HepG2 (cell line): ENCODE data around the gene SCAMP3. TPM values are rescaled to one million over a fixed set of nuclear protein-coding genes. Genes with fewer than 3 reads are reported as not detected.

Experiments
- CREM ChIP-seq, 2 experiments: sonication (generic) in 1 of 2; formaldehyde crosslinking in 1 of 2; IDR thresholded peaks; 2 replicates each; pipeline versions ENCODE4 v1.4.0 to v1.6.1; 2016 to 2020; ENCODE audit warnings: antibody characterized with exemption in 1 of 2, mild to moderate bottlenecking in 1 of 2, missing genetic modification reagents in 1 of 2
- EHMT2 ChIP-seq: fragments of 200-600 bp; sonication (generic); IDR thresholded peaks from 2 replicates; pipeline ENCODE4 v1.7.0; 2017; ENCODE audit warnings: antibody characterized with exemption, low read depth, low read length, borderline replicate concordance
- KLF12 ChIP-seq: sonication (generic); formaldehyde crosslinking; IDR thresholded peaks from 2 replicates; pipeline ENCODE4 v1.4.0; 2020; ENCODE audit warnings: missing genetic modification reagents, borderline replicate concordance
- NCOA5 ChIP-seq: sonication (generic); formaldehyde crosslinking; IDR thresholded peaks from 2 replicates; pipeline ENCODE4 v1.4.0; 2020; ENCODE audit warnings: missing genetic modification reagents
- SOX5 ChIP-seq: IDR thresholded peaks from 2 replicates; pipeline ENCODE4 v1.6.1; 2016; ENCODE audit warnings: borderline replicate concordance
- SUZ12 ChIP-seq: fragments of 150-350 bp; IDR thresholded peaks from 2 replicates; pipeline ENCODE4 v1.6.1; 2014; ENCODE audit warnings: low read depth, low read length
- ZBTB21 ChIP-seq: sonication (generic); formaldehyde crosslinking; IDR thresholded peaks from 2 replicates; pipeline ENCODE4 v1.4.0; 2020; ENCODE audit warnings: missing genetic modification reagents
- ZNF230 ChIP-seq: sonication (generic); formaldehyde crosslinking; IDR thresholded peaks from 2 replicates; pipeline ENCODE4 v1.4.0; 2020; ENCODE audit warnings: mild to moderate bottlenecking, missing genetic modification reagents
- ZNF776 ChIP-seq: sonication (generic); formaldehyde crosslinking; IDR thresholded peaks from 2 replicates; pipeline ENCODE4 v1.4.0; 2020; ENCODE audit warnings: mild to moderate bottlenecking, missing genetic modification reagents
- ZSCAN22 ChIP-seq: sonication (generic); formaldehyde crosslinking; IDR thresholded peaks from 2 replicates; pipeline ENCODE4 v1.4.0; 2020; ENCODE audit warnings: mild to moderate bottlenecking, missing genetic modification reagents
- polyA plus RNA-seq, 8 experiments: library from polyadenylated mRNA; depleted of rRNA in 3 of 8; stranded (reverse) in 7 of 8; unstranded in 1 of 8; fragments of >200 nt; fragmentation: Illumina TruSeq in 4 of 8; extraction: Trizol in 4 of 8; gene quantifications; 2 replicates each; pipeline versions ENCODE4 v1.2.1 to v1.2.3, GENCODE V29; 2011 to 2016; ENCODE audit warnings: low read depth in 4 of 8, missing spikeins in 1 of 8, mixed read lengths in 1 of 8; ENCODE audit not compliant: insufficient read depth in 1 of 8
- total RNA-seq, 5 experiments: library from RNA; depleted of rRNA; stranded (reverse); fragments of >200 nt; fragmentation: Illumina TruSeq; extraction: Trizol; gene quantifications; 2 replicates each; pipeline ENCODE4 v1.2.3, GENCODE V29; 2016; ENCODE audit warnings: low read depth in 1 of 5
- TF ChIP-seq, protein P1 (sequence below): sonication (generic); formaldehyde crosslinking; IDR thresholded peaks from 2 replicates; pipeline ENCODE4 v1.5.0; 2020; ENCODE audit warnings: missing genetic modification reagents, mild to moderate bottlenecking, borderline replicate concordance
- TF ChIP-seq, protein P2 (sequence below): sonication (generic); formaldehyde crosslinking; IDR thresholded peaks from 2 replicates; pipeline ENCODE4 v1.8.0; 2022; ENCODE audit warnings: mild to moderate bottlenecking, missing genetic modification reagents, moderate library complexity
- TF ChIP-seq, protein P3 (sequence below): sonication (generic); formaldehyde crosslinking; IDR thresholded peaks from 2 replicates; pipeline ENCODE4; 2020; ENCODE audit warnings: missing genetic modification reagents, mild to moderate bottlenecking, borderline replicate concordance
- TF ChIP-seq, protein P4 (sequence below): sonication (generic); formaldehyde crosslinking; IDR thresholded peaks from 2 replicates; pipeline ENCODE4 v1.4.0; 2020; ENCODE audit warnings: missing genetic modification reagents, low read depth, mild to moderate bottlenecking, borderline replicate concordance
- TF ChIP-seq, protein P5 (sequence below): sonication (generic); formaldehyde crosslinking; IDR thresholded peaks from 2 replicates; pipeline ENCODE4 v1.8.1; 2023; ENCODE audit warnings: mild to moderate bottlenecking, moderate library complexity, missing genetic modification reagents
- TF ChIP-seq, protein P6 (sequence below), 2 experiments: sonication (generic) in 1 of 2; formaldehyde crosslinking in 1 of 2; IDR thresholded peaks; 2 replicates each; pipeline versions ENCODE4 v1.4.0 to v1.6.1; 2018 to 2020; ENCODE audit warnings: missing genetic modification reagents in 2 of 2, borderline replicate concordance in 1 of 2, low read depth in 1 of 2, mild to moderate bottlenecking in 1 of 2, missing biosample characterization in 1 of 2
- TF ChIP-seq, protein P7 (sequence below): sonication (generic); formaldehyde crosslinking; IDR thresholded peaks from 2 replicates; pipeline ENCODE4 v1.4.0; 2020; ENCODE audit warnings: missing genetic modification reagents

SCAMP3 gene
- total and polyA plus RNA-seq, 2 of the 13 experiments (the other 11 are each of a cell fraction or from before 2014, with no cell fraction given), result 46.8 to 83.3 TPM

DNA sequence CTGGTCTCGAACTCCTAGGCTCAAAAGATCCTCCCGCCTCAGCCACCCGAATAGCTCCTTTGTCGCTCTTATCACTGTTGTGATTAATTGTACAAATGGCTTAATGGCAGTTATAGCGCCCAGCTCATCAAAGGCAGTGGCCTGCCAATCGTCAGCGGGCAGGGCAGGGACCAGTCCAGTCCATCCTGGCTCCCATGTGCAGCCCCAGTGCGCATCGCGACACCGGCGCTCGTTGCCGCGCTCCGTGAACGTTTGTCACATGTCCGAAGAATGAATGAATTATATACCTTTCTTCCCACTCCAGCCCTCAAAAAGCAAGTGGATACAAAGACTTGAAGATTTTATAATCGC is 35.3 kb downstream of the SCAMP3 start (continued):
- TF ChIP-seq, protein P1, sequence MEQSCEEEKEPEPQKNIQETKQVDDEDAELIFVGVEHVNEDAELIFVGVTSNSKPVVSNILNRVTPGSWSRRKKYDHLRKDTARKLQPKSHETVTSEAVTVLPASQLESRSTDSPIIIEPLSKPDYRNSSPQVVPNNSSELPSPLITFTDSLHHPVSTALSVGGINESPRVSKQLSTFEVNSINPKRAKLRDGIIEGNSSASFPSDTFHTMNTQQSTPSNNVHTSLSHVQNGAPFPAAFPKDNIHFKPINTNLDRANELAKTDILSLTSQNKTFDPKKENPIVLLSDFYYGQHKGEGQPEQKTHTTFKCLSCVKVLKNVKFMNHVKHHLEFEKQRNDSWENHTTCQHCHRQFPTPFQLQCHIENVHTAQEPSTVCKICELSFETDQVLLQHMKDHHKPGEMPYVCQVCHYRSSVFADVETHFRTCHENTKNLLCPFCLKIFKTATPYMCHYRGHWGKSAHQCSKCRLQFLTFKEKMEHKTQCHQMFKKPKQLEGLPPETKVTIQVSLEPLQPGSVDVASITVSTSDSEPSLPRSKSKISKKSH (CRISPR knock-in tag), result 0 out of 2 replicates have a peak, but pooled peaks have one; percentile 49
- TF ChIP-seq, protein P2, sequence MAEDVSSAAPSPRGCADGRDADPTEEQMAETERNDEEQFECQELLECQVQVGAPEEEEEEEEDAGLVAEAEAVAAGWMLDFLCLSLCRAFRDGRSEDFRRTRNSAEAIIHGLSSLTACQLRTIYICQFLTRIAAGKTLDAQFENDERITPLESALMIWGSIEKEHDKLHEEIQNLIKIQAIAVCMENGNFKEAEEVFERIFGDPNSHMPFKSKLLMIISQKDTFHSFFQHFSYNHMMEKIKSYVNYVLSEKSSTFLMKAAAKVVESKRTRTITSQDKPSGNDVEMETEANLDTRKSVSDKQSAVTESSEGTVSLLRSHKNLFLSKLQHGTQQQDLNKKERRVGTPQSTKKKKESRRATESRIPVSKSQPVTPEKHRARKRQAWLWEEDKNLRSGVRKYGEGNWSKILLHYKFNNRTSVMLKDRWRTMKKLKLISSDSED (CRISPR knock-in tag), result no peak
- TF ChIP-seq, protein P3, sequence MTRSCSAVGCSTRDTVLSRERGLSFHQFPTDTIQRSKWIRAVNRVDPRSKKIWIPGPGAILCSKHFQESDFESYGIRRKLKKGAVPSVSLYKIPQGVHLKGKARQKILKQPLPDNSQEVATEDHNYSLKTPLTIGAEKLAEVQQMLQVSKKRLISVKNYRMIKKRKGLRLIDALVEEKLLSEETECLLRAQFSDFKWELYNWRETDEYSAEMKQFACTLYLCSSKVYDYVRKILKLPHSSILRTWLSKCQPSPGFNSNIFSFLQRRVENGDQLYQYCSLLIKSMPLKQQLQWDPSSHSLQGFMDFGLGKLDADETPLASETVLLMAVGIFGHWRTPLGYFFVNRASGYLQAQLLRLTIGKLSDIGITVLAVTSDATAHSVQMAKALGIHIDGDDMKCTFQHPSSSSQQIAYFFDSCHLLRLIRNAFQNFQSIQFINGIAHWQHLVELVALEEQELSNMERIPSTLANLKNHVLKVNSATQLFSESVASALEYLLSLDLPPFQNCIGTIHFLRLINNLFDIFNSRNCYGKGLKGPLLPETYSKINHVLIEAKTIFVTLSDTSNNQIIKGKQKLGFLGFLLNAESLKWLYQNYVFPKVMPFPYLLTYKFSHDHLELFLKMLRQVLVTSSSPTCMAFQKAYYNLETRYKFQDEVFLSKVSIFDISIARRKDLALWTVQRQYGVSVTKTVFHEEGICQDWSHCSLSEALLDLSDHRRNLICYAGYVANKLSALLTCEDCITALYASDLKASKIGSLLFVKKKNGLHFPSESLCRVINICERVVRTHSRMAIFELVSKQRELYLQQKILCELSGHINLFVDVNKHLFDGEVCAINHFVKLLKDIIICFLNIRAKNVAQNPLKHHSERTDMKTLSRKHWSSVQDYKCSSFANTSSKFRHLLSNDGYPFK (CRISPR knock-in tag), result no peak
- TF ChIP-seq ZBTB21, result no peak
- no peak for TF ChIP-seq ZSCAN22
- TF ChIP-seq CREM (IDR thresholded peaks at IDR 0.05), result 0 out of 2 replicates have a peak, but pooled peaks have one; percentile 6
- no peak for TF ChIP-seq CREM (CRISPR knock-in tag; IDR thresholded peaks at IDR 0.05)
- TF ChIP-seq, protein P4, sequence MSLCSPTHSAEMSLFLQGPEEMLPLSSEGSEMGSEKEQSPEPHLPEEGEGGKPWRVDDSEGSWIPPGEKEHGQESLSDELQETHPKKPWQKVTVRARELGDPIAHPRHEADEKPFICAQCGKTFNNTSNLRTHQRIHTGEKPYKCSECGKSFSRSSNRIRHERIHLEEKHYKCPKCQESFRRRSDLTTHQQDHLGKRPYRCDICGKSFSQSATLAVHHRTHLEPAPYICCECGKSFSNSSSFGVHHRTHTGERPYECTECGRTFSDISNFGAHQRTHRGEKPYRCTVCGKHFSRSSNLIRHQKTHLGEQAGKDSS (CRISPR knock-in tag), result peak; percentile 65; the same call in 1 of the 2 replicates
- no peak for TF ChIP-seq ZNF230
- TF ChIP-seq, protein P5, sequence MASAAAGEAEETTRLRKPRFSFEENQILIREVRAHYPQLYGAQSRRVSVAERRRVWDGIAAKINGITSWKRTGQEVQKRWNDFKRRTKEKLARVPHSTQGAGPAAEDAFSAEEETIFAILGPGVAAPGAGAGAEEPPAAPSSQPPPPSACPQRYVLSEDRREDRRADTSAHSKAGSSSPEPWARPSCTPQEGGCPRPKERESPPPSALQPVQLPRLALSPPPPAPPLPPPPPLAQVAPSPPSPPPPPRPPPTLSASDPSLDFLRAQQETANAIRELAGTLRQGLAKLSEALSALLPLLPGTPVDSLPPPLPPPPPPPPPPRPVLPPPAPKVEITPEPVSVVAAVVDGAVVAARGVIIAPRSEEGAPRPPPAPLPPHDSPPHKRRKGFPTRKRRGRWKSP (CRISPR knock-in tag), result peak; percentile 50; the same call in 1 of the 2 replicates
- no peak for TF ChIP-seq EHMT2
- TF ChIP-seq, protein P6, sequence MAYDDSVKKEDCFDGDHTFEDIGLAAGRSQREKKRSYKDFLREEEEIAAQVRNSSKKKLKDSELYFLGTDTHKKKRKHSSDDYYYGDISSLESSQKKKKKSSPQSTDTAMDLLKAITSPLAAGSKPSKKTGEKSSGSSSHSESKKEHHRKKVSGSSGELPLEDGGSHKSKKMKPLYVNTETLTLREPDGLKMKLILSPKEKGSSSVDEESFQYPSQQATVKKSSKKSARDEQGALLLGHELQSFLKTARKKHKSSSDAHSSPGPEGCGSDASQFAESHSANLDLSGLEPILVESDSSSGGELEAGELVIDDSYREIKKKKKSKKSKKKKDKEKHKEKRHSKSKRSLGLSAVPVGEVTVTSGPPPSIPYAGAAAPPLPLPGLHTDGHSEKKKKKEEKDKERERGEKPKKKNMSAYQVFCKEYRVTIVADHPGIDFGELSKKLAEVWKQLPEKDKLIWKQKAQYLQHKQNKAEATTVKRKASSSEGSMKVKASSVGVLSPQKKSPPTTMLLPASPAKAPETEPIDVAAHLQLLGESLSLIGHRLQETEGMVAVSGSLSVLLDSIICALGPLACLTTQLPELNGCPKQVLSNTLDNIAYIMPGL (CRISPR knock-in tag; IDR thresholded peaks at IDR 0.05; ENCODE audit: borderline replicate concordance in 1 of 2, low read depth in 1 of 2), result peak in 1 of 2 experiments; percentile 75; a peak in 1 of 4 replicates
- TF ChIP-seq SOX5, result no peak
- TF ChIP-seq NCOA5, result no peak
- no peak for TF ChIP-seq SUZ12
- TF ChIP-seq, protein P7, sequence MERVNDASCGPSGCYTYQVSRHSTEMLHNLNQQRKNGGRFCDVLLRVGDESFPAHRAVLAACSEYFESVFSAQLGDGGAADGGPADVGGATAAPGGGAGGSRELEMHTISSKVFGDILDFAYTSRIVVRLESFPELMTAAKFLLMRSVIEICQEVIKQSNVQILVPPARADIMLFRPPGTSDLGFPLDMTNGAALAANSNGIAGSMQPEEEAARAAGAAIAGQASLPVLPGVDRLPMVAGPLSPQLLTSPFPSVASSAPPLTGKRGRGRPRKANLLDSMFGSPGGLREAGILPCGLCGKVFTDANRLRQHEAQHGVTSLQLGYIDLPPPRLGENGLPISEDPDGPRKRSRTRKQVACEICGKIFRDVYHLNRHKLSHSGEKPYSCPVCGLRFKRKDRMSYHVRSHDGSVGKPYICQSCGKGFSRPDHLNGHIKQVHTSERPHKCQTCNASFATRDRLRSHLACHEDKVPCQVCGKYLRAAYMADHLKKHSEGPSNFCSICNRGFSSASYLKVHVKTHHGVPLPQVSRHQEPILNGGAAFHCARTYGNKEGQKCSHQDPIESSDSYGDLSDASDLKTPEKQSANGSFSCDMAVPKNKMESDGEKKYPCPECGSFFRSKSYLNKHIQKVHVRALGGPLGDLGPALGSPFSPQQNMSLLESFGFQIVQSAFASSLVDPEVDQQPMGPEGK, result no peak
- no peak for TF ChIP-seq KLF12 (CRISPR knock-in tag)
- no peak for TF ChIP-seq ZNF776 (CRISPR knock-in tag)
